T-cell (primary cell): ENCODE data around the gene GUCA1C. TPM values are rescaled to one million over a fixed set of nuclear protein-coding genes. Genes with fewer than 3 reads are reported as not detected.

Experiments used
- ATAC-seq, 4 experiments: fragments of 200-7000 bp in 3 of 4; fragments of 150-1000 bp in 1 of 4; cut with Tn5 transposase; replicated peaks in 1 of 4; 1 replicate in 3 of 4; 2 replicates in 1 of 4; pipeline ENCODE4 v1.10.0; 2021; ENCODE audit warnings: moderate library complexity in 3 of 4, mild to moderate bottlenecking in 2 of 4, moderate number of reproducible peaks in 1 of 4
- CTCF ChIA-PET, 2 donors: fragments of 300-600 bp; sonication (Branson Sonifier 250); formaldehyde crosslinking; loops; one replicate each; lab custom pipeline; 2022; ENCODE audit warnings: antibody characterized with exemption in 2 of 2; lab: Charles Lee
- POLR2A ChIA-PET, 2 donors: fragments of 300-600 bp; sonication (Branson Sonifier 250); formaldehyde crosslinking; loops; one replicate each; lab custom pipeline; 2022; ENCODE audit warnings: antibody characterized with exemption in 2 of 2; lab: Charles Lee
- DNase-seq, 35 experiments: peaks; one replicate each; pipeline versions ENCODE4 v3.0.0 to v3.0.0-alpha.2; 2013 to 2023
- H3K27ac ChIP-seq: one replicate; pipeline ENCODE4 v1.5.1; 2013; ENCODE audit warnings: low read length
- H3K27me3 ChIP-seq, 2 experiments: replicated peaks in 1 of 2; 1 replicate in 1 of 2; 2 replicates in 1 of 2; pipeline versions ENCODE4 v1.6.1 to v1.7.0; 2013; ENCODE audit warnings: low read length in 1 of 2, mixed read lengths in 1 of 2; ENCODE audit not compliant: control insufficient read depth in 2 of 2, insufficient read depth in 2 of 2; ENCODE audit errors: extremely low read depth in 1 of 2
- H3K36me3 ChIP-seq, 2 donors: 1 replicate in 1 of 2; 2 replicates in 1 of 2; pipeline versions ENCODE4 v1.6.1 to v1.7.0; 2013; ENCODE audit warnings: low read length in 1 of 2; ENCODE audit not compliant: control insufficient read depth in 2 of 2, insufficient read depth in 1 of 2; ENCODE audit errors: extremely low read depth in 1 of 2
- H3K4me1 ChIP-seq, 2 experiments: 1 replicate in 1 of 2; 2 replicates in 1 of 2; pipeline versions ENCODE4 v1.6.1 to v1.7.0; 2013; ENCODE audit warnings: low read length in 2 of 2, mixed read lengths in 1 of 2; ENCODE audit not compliant: insufficient read depth in 2 of 2, control insufficient read depth in 1 of 2; ENCODE audit errors: extremely low read depth in 1 of 2
- H3K4me3 ChIP-seq, 2 donors: 1 replicate in 1 of 2; 2 replicates in 1 of 2; pipeline versions ENCODE4 v1.5.1 to v1.7.0; 2013; ENCODE audit warnings: mild to moderate bottlenecking in 2 of 2, low read length in 1 of 2, moderate library complexity in 1 of 2; ENCODE audit not compliant: control insufficient read depth in 1 of 2; ENCODE audit errors: extremely low read depth in 1 of 2
- H3K9me3 ChIP-seq: 2 replicates; pipeline ENCODE4 v1.7.0; 2013
- H3K27ac Mint-ChIP-seq, 2 donors: one replicate each; pipeline ENCODE4 v1.8.0; 2020 to 2021; ENCODE audit warnings: mild to moderate bottlenecking in 2 of 2, mixed read lengths in 2 of 2
- H3K27me3 Mint-ChIP-seq, 2 donors: one replicate each; pipeline ENCODE4 v1.8.0; 2021 to 2022; ENCODE audit warnings: mixed read lengths in 2 of 2
- H3K36me3 Mint-ChIP-seq: one replicate; pipeline ENCODE4 v1.8.0; 2021; ENCODE audit warnings: mixed read lengths
- H3K4me1 Mint-ChIP-seq, 3 donors: one replicate each; pipeline ENCODE4 v1.8.0; 2020 to 2022; ENCODE audit warnings: mixed read lengths in 3 of 3, mild to moderate bottlenecking in 1 of 3
- H3K4me3 Mint-ChIP-seq, 3 donors: one replicate each; pipeline ENCODE4 v1.8.0; 2020 to 2022; ENCODE audit warnings: mild to moderate bottlenecking in 3 of 3, mixed read lengths in 3 of 3, moderate library complexity in 3 of 3
- H3K9me3 Mint-ChIP-seq, 3 donors: one replicate each; pipeline ENCODE4 v1.8.0; 2020 to 2022; ENCODE audit warnings: mixed read lengths in 3 of 3
- WGBS: methylation state at CpG from one replicate; pipeline ENCODE4 v1.1.5; 2013; ENCODE audit warnings: missing lambda C conversion rate; ENCODE audit not compliant: insufficient coverage; 5-methylcytosine and 5-hydroxymethylcytosine counted together
- total RNA-seq, 35 experiments: library from RNA in 6 of 35; stranded (reverse) in 6 of 35; fragments of 120-200 nt in 1 of 35; gene quantifications; one replicate each; pipeline versions ENCODE4 v1.2.1 to v1.2.4 and lab custom pipeline; 2013 to 2026

The GUCA1C gene
- total RNA-seq, 5 donors from 2014 or later (not counting 1 experiment from before 2014, with no cell fraction given), result not detected

DNA sequence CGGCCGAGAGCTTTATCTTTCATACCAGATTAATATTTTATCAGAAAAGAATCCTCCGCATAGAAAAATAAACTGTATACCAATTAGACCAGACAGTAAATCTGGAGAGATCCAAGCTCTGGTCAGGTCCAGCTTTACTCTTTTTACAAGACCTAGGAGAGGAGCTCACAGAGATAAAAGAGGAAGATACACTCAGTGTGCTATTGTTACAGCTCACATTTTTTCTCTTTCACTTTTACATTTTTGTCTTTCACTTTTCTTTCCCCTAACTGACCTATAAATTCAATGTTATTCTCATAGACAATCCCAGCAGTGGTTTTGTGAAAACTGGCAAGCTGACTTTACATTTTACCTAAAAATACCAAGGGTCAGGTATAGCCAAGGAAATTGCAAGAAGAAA lies 55.8 kb downstream of the GUCA1C start:
- Histone ChIP-seq H3K27ac (no peak overlapping the region), H3K4me3 (no peak overlapping the region), H3K36me3 (no peaks in the 10 kb centered on the region), H3K27me3 (no peaks in the 10 kb centered on the region), H3K9me3 (no peaks in the 10 kb centered on the region), H3K4me1 (no peaks in the 10 kb centered on the region)
- no CpG with 5 or more reads among the region's 3 CpGs for WGBS
- Mint-ChIP-seq H3K4me3 (no peak overlapping the region), H3K4me1 (peaks cover 11 to 13% (median 12%) of the 10 kb centered on the region in 3 donors), H3K27me3 (no peaks in the 10 kb centered on the region), H3K27ac (peak overlapping the region in 1 of 2 donors; percentile 13), H3K36me3 (no peaks in the 10 kb centered on the region), H3K9me3 (no peaks in the 10 kb centered on the region)
- no peak for DNase-seq
- no peak for ATAC-seq
- ChIA-PET POLR2A (interaction anchor here in 1 of 2 donors (0.7 kb wide), 1 partner anchor 137 kb away, joined by 3 read pairs; no protein-coding TSS in a partner anchor), CTCF (no interaction called here)

DNA sequence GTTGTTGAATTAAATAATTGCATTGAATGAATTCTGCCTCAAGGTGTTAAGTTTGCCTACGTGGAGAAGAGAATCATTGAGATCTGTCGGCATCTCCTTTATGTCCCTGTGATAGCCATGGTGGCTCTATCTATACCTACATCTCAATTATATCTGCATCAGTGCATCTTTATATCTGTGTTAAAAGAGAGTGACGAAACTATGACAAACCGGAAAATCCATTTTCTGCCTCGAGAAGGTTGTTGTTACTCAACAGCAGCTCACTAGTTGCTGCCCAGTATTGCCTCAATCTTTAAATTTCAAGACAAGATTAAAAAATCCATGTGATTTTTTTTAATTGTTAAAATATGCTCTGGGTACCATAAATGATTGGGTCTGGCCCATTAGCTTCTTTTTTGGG lies 58.7 kb downstream of the GUCA1C start:
- Histone ChIP-seq H3K9me3 (no peaks in the 10 kb centered on the region), H3K36me3 (no peaks in the 10 kb centered on the region), H3K4me1 (no peaks in the 10 kb centered on the region), H3K27ac (no peak overlapping the region), H3K4me3 (no peak overlapping the region), H3K27me3 (no peaks in the 10 kb centered on the region)
- ATAC-seq (no peak), DNase-seq (no peak)
- Mint-ChIP-seq H3K4me3 (no peak overlapping the region), H3K4me1 (peaks cover 5 to 8% (median 7%) of the 10 kb centered on the region in 3 donors), H3K27me3 (no peaks in the 10 kb centered on the region), H3K27ac (no peak overlapping the region), H3K36me3 (no peaks in the 10 kb centered on the region), H3K9me3 (no peaks in the 10 kb centered on the region)
- WGBS, result no CpG with 5 or more reads among the region's 5 CpGs
- POLR2A ChIA-PET, result interaction anchor here in 1 of 2 donors (0.6 kb wide), 1 partner anchor 593 kb away, joined by 3 read pairs; no protein-coding TSS in a partner anchor
- CTCF ChIA-PET, result no interaction called here

DNA sequence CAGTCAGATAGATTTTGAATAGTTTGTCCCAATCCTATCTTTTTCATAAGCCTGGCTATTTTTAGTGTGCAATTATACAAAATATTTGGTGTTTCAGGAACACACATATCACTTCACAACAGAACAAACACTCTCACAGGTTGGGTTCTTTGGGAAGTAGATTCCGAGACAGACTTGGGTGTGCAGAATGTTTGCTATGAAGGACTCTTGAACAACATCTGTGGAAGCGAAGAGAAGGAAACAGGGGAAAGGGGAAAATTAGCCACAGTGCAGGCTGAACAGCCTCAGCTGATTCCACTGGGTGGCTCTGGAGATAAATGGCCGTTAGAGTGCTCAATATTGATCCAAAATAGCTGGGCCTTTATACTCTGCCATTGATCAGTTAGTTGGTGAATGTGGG lies 61.8 kb downstream of the GUCA1C start:
- Mint-ChIP-seq H3K27me3 (no peaks in the 10 kb centered on the region), H3K4me1 (no peaks in the 10 kb centered on the region), H3K9me3 (no peaks in the 10 kb centered on the region), H3K4me3 (no peak overlapping the region), H3K27ac (no peak overlapping the region), H3K36me3 (no peaks in the 10 kb centered on the region)
- H3K4me3 ChIP-seq, result no peak overlapping the region
- CTCF ChIA-PET, result no interaction called here
- DNase-seq, result no peak
- H3K9me3 ChIP-seq, result no peaks in the 10 kb centered on the region
- H3K36me3 ChIP-seq, result no peaks in the 10 kb centered on the region
- no peak overlapping the region for H3K27ac ChIP-seq
- POLR2A ChIA-PET, result no interaction called here
- H3K27me3 ChIP-seq, result no peaks in the 10 kb centered on the region
- ATAC-seq, result no peak
- 73% methylated on average over 2 of the region's 3 CpGs for WGBS
- H3K4me1 ChIP-seq, result no peaks in the 10 kb centered on the region

DNA sequence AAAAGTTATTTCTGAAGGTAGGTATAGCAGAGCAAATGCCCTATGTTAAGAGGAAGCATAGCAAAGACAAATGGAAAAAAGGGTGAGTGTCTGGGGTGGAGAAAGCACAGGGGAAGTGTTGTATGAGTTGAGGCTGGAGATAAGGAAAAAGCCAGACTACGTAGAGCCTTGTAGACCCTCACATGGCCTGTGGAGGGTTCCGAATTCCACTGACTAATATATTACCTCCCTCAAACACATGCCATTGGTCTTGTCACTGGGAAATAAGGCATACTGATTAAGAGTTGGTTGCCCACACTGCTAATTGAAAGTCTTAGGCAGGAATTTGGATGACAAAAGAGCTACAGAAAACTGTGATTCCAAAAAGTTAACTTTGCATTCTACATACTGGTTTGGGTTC lies 65.9 kb downstream of the GUCA1C start:
- no peaks in the 10 kb centered on the region for H3K27me3 ChIP-seq
- Mint-ChIP-seq H3K36me3 (no peaks in the 10 kb centered on the region), H3K4me3 (no peak overlapping the region), H3K27ac (no peak overlapping the region), H3K9me3 (no peaks in the 10 kb centered on the region), H3K27me3 (no peaks in the 10 kb centered on the region), H3K4me1 (peaks cover 10 to 13% (median 11%) of the 10 kb centered on the region in 3 donors)
- ATAC-seq, result no peak
- H3K9me3 ChIP-seq, result no peaks in the 10 kb centered on the region
- no peak overlapping the region for H3K27ac ChIP-seq
- no CpG with 5 or more reads among the region's 2 CpGs for WGBS
- POLR2A ChIA-PET, result no interaction called here
- no peaks in the 10 kb centered on the region for H3K4me1 ChIP-seq
- no peak for DNase-seq
- CTCF ChIA-PET, result no interaction called here
- H3K4me3 ChIP-seq, result no peak overlapping the region
- H3K36me3 ChIP-seq, result no peaks in the 10 kb centered on the region

DNA sequence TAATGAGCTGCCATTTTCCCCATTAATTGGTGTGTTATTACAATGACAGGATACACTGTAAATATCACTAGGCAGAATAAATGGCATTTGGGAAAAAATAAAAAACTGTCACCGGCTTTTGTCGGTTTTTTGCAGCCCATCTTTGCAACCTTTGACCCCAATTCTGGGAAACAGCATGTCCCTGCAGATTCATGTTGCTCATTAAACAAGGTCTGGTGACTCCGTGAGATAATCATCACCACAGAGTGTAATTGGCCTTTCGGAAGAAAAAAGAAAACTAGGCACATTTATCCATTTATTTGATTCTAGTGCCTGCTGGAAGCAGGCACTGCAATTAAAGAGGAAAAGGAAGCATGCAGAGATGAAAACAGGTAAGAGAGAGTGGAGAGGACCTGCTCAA lies 66.6 kb downstream of the GUCA1C start:
- Histone ChIP-seq H3K4me1 (no peaks in the 10 kb centered on the region), H3K4me3 (no peak overlapping the region), H3K9me3 (no peaks in the 10 kb centered on the region), H3K27me3 (no peaks in the 10 kb centered on the region), H3K27ac (no peak overlapping the region), H3K36me3 (no peaks in the 10 kb centered on the region)
- ChIA-PET CTCF (interaction anchor here (0.7 to 0.9 kb wide), 3 partner anchors 29 to 1466 kb away, joined by 3 to 6 read pairs (median 3); no protein-coding TSS in a partner anchor), POLR2A (no interaction called here)
- H3K4me1 Mint-ChIP-seq, result peaks cover 10 to 13% (median 12%) of the 10 kb centered on the region in 3 donors
- no peak overlapping the region for H3K4me3 Mint-ChIP-seq
- H3K36me3 Mint-ChIP-seq, result no peaks in the 10 kb centered on the region
- H3K9me3 Mint-ChIP-seq, result no peaks in the 10 kb centered on the region
- ATAC-seq (no peak), DNase-seq (no peak)
- H3K27me3 Mint-ChIP-seq, result no peaks in the 10 kb centered on the region
- 94% methylated on average over 3 of the region's 4 CpGs for WGBS
- H3K27ac Mint-ChIP-seq, result no peak overlapping the region

DNA sequence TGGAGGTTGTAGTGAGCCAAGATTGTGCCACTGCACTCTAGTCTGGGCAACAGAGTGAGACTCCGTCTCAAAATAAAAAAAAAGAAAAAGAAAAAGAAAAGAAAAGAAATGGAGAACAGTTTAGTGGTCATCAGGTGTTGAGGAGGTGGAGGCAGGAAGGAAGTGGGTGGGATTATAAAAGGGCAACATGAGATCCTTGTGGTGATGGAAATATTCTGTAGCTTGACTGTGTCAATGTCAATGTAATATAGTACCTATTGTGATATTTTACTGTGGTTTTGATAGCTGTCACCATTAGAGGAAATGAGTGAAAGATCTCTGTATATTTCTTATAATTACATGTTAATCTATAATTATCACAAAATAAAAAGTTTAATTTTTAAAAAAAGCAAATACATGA lies 70.3 kb downstream of the GUCA1C start:
- DNase-seq (no peak), ATAC-seq (no peak)
- Mint-ChIP-seq H3K4me1 (peaks cover 10 to 13% (median 12%) of the 10 kb centered on the region in 3 donors), H3K36me3 (no peaks in the 10 kb centered on the region), H3K27me3 (no peaks in the 10 kb centered on the region), H3K9me3 (peaks cover 0 to 5% (median 4%) of the 10 kb centered on the region in 3 donors), H3K4me3 (no peak overlapping the region), H3K27ac (no peak overlapping the region)
- Histone ChIP-seq H3K27ac (no peak overlapping the region), H3K36me3 (no peaks in the 10 kb centered on the region), H3K9me3 (no peaks in the 10 kb centered on the region), H3K27me3 (no peaks in the 10 kb centered on the region), H3K4me3 (no peak overlapping the region), H3K4me1 (no peaks in the 10 kb centered on the region)
- ChIA-PET POLR2A (no interaction called here), CTCF (no interaction called here)
- WGBS, result no CpG with 5 or more reads among the region's 1 CpG
